MCF 10A (cell line): ENCODE results near the gene ZNF778. TPM values are rescaled to one million over a fixed set of nuclear protein-coding genes. Genes with fewer than 3 reads are reported as not detected.

Source experiments
- BruUV-seq: library from RNA; stranded (reverse); fragments of 400-500 nt; replicated peaks from 2 replicates; lab custom pipeline; 2021; lab: Mats Ljungman, UMichigan
- CTCF ChIA-PET: fragments of 300-600 bp; sonication (Branson Sonifier 250); formaldehyde crosslinking; extraction: SDS; loops from one replicate; lab custom pipeline; 2021; ENCODE audit warnings: antibody characterized with exemption, inconsistent platforms; lab: Yijun Ruan, JAX
- POLR2A ChIA-PET: fragments of 300-600, 350-650 bp; sonication (Branson Sonifier 250); formaldehyde crosslinking; extraction: SDS; loops from one replicate; lab custom pipeline; 2020; ENCODE audit warnings: antibody characterized with exemption, inconsistent platforms; lab: Yijun Ruan, JAX
- DNase-seq: peaks from one replicate; pipeline ENCODE4 v3.0.0-alpha.2; 2018; ENCODE audit not compliant: unreplicated experiment
- H3K27ac Mint-ChIP-seq: one replicate; pipeline ENCODE4 v1.8.0; 2022; ENCODE audit warnings: mild to moderate bottlenecking, low read depth, mixed read lengths; ENCODE audit not compliant: unreplicated experiment
- H3K27me3 Mint-ChIP-seq: one replicate; pipeline ENCODE4 v1.8.0; 2022; ENCODE audit warnings: mixed read lengths; ENCODE audit not compliant: insufficient read depth, unreplicated experiment
- H3K36me3 Mint-ChIP-seq: one replicate; pipeline ENCODE4 v1.8.0; 2022; ENCODE audit warnings: mild to moderate bottlenecking, moderate library complexity, mixed read lengths; ENCODE audit not compliant: insufficient read depth, unreplicated experiment
- H3K4me1 Mint-ChIP-seq: one replicate; pipeline ENCODE4 v1.8.0; 2022; ENCODE audit warnings: mixed read lengths; ENCODE audit not compliant: insufficient read depth, unreplicated experiment
- H3K4me3 Mint-ChIP-seq: one replicate; pipeline ENCODE4 v1.8.0; 2022; ENCODE audit warnings: mild to moderate bottlenecking, moderate library complexity, mixed read lengths; ENCODE audit not compliant: unreplicated experiment
- H3K9me3 Mint-ChIP-seq: one replicate; pipeline ENCODE4 v1.8.0; 2022; ENCODE audit warnings: mixed read lengths; ENCODE audit not compliant: unreplicated experiment
- CTCF ChIP-seq: fragments of 200-600 bp; IDR thresholded peaks from one replicate; pipeline ENCODE4 v1.8.0; 2022; ENCODE audit warnings: antibody characterized with exemption, mild to moderate bottlenecking; ENCODE audit not compliant: unreplicated experiment
- intact Hi-C: fragments of 100-400 bp; cut with micrococcal nuclease; formaldehyde crosslinking; loops from 2 replicates; pipeline ENCODE4 v1.14.1; 2022
- total RNA-seq: library from RNA; stranded (reverse); gene quantifications from 2 replicates; pipeline ENCODE4 v1.2.3, GENCODE V29; 2022

The ZNF778 gene
- total RNA-seq, 1 experiment from 2014 or later = 15.8 TPM

GRCh38 chr16:89261691-89262563, 44.4 kb downstream of the ZNF778 start:
- DNase-seq = no peak
- Mint-ChIP-seq H3K27me3 (no peaks in the 10 kb centered on the region), H3K4me3 (no peak overlapping the region), H3K9me3 (no peaks in the 10 kb centered on the region), H3K27ac (no peak overlapping the region), H3K4me1 (no peaks in the 10 kb centered on the region), H3K36me3 (peaks cover 12% of the 10 kb centered on the region)
- ChIA-PET POLR2A (no interaction called here), CTCF (interaction anchor here (1.2 kb wide), 1 partner anchor 13 kb away, joined by 3 read pairs; no protein-coding TSS in a partner anchor)
- intact Hi-C loops = no loop called here
- no peak for TF ChIP-seq CTCF
- BruUV-seq = no TSS peak

- H3K9me3 Mint-ChIP-seq = no peaks in the 10 kb centered on the region
- no peak for DNase-seq
- H3K4me3 Mint-ChIP-seq = no peak overlapping the region
- peaks cover 29% of the 10 kb centered on the region for H3K36me3 Mint-ChIP-seq
- no peak overlapping the region for H3K27ac Mint-ChIP-seq
- intact Hi-C loops = no loop called here
- CTCF ChIA-PET = interaction anchor here (0.5 to 1.6 kb wide), 2 partner anchors 24 to 1242 kb away, joined by 3 read pairs; no protein-coding TSS in a partner anchor
- no TSS peak for BruUV-seq
- TF ChIP-seq CTCF = no peak
- H3K27me3 Mint-ChIP-seq = no peaks in the 10 kb centered on the region
- POLR2A ChIA-PET = no interaction called here
- H3K4me1 Mint-ChIP-seq = no peaks in the 10 kb centered on the region
Measured at GRCh38 chr16:89264800-89265550, 47.5 kb downstream of the ZNF778 start.

- Mint-ChIP-seq H3K36me3 (peaks cover 35% of the 10 kb centered on the region), H3K4me3 (no peak overlapping the region), H3K27me3 (no peaks in the 10 kb centered on the region), H3K27ac (no peak overlapping the region), H3K4me1 (no peaks in the 10 kb centered on the region), H3K9me3 (no peaks in the 10 kb centered on the region)
- CTCF ChIA-PET = interaction anchor here (1.6 kb wide), 1 partner anchor 23 kb away, joined by 3 read pairs; no protein-coding TSS in a partner anchor
- no peak for DNase-seq
- POLR2A ChIA-PET = no interaction called here
- no TSS peak for BruUV-seq
- intact Hi-C loops = no loop called here
- no peak for TF ChIP-seq CTCF
Measured at GRCh38 chr16:89265647-89266046, 48.1 kb downstream of the ZNF778 start.
